ENCODE results near the gene IFT88.

Gene IFT88

DNA sequence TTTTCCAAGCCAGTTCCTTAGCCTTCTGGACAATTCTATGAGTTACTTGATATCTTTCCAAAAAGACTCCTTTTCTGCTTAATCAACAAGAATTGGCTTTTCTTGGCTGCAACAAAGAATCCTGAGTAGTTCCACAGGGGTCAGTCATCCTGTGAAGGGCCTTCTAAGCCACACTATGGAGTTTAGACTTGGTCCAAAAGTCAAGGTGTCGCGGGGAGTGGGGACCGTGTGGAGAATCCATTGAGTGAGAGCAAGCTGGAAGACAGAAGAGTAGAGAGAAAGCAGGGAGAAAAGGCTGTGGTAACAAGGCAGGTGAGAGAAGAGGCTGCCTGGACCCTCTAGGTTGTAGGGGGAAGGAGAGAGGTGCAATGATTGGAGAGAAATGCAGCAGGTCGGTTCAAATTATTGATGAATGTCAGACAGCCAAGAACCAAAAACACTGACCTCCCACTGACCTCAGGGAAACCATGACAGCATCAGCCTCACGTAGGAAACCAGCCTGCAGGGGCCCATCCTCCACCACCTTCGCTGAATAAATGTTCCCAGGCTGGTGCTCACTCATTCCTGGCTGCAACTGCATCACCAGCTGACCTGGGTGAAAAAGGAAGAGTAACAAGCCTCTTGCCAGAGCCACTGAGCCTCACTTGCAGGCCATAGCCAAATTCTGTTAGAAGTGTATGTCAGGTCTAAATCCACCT is 7.1 kb upstream of the IFT88 start:
- in situ Hi-C loops (cut with HindIII; ENCODE audit: low pct_ligation_motif_present, low pct_unique_long_range_greater_than_20kb, low sequenced_read_pairs): no loop called here
- no peak for DNase-seq

DNA sequence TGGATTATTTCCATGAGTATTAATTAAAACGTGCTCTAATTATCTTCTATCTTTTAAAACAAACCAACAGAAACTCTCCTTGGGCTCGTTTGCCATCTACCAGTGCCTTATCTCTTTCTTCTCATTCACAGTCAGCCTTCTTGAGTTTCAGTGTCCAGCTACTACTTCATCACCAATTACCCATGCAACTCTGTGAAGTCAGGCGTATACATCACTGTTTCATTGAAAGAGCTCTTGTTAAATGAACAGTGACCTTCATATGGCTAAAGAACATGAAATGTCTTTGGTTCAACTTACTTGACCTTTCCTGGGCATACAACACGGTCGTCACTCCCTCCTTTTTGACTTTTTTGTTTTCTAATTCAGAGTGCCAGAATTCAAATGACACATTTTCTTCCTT is 5.2 kb upstream of the IFT88 start:
- DNase-seq: no peak
- in situ Hi-C loops (cut with HindIII; ENCODE audit: low pct_ligation_motif_present, low pct_unique_long_range_greater_than_20kb, low sequenced_read_pairs): no loop called here

DNA sequence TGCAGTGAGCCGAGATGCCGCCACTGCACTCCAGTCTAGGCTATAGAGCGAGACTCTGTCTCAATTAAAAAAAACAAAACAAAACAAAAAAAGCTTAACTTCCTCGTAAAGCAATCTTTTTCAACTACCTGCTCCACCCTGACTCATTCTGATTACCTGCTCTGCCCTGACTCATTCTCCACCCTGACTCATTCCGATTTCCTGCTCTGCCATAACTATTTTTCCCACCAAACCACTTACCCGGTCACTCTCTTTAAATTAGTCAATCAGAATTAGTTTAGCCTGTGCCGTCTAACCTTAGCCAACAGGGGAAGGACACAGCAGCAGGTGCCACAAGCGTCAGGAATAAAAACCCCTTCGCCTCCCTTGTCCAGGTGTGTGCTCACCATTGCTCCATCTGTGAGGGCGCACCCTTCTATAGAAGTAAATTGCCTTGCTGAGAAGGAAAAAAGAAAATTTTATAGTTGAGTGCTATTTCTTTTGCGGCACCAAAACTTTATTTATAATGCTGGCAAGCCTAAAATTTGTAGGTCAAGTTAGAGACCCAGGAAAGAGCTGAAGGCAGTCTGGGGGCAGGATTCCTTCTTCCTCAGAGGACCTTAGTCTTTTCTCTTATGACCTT is 1.7 kb upstream of the IFT88 start:
- DNase-seq: no peak
- in situ Hi-C loops (cut with HindIII; ENCODE audit: low pct_ligation_motif_present, low pct_unique_long_range_greater_than_20kb, low sequenced_read_pairs): no loop called here

DNA sequence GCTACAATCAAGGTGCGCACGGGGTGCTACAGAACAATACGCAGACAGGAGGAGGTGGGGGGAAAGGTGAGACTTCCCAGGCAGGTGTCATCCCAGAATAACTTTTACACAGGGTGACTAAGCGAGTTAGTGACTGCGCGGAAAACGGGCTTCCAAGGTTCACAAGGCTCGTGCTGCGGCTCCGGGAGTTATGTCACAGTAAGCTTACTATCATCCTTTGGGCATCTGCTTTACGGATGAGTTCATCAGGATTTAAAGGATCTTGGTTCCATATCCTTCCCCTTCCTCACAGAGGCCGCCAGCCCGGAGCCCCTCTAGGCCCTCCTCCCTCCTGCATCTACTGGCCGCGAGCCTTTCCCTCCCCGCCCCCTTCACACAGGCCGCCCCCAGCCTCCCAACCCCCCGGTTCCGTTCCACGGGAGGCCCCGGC is 474 bp upstream of the IFT88 start:
- DNase-seq: peak; percentile 61
- in situ Hi-C loops (cut with HindIII; ENCODE audit: low pct_ligation_motif_present, low pct_unique_long_range_greater_than_20kb, low sequenced_read_pairs): no loop called here

DNA sequence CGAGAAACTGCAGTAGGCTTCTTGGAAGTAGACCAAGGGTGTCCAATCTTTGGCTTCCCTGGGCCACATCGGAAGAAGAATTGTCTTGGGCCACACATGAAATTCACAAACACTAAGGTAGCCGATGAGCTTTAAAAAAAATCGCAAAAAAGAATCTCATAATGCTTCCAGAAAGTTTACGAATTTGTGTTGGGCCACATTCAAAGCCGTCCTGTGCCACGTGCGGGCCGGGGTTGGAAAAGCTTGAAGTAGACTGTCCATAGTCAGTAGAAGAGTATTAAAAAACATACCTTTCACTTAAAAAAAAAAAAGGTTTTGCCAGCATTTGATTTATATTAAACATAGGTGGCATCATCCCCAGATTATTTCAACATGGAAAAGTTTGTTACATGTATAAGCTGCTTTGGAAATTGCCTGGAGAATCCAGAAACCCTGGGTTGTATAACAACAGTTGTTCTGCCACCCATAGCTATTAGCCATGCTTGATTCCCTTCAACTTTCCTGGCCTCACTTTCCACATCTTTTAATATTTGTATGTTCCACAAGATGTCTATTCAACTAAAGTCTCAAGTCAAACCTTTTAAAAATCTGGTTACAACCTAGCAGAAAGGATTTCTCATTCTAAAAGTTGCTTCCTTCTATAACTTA is 1.0 kb downstream of the IFT88 start:
- in situ Hi-C loops (cut with HindIII; ENCODE audit: low pct_ligation_motif_present, low pct_unique_long_range_greater_than_20kb, low sequenced_read_pairs): no loop called here
- DNase-seq: peak; percentile 9

DNA sequence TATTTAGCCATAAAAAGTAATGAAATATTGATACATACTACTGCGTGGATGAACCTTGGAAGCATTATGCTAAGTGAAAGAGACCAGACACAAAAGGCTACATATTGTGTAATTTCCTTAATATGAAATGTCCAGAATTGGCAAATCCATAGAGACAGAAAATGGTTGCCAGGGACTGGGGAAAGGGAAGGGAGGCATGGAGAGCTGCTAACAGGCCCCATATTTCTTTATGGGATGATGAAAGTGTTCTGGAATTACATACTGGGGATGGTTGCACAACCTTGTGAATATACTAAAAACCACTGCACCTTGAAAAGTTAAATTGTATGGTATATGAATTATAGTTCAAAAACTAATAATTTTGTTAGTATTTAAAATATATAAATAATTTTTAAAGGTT is 3.6 kb downstream of the IFT88 start:
- in situ Hi-C loops (cut with HindIII; ENCODE audit: low pct_ligation_motif_present, low pct_unique_long_range_greater_than_20kb, low sequenced_read_pairs): no loop called here
- no peak for DNase-seq

DNA sequence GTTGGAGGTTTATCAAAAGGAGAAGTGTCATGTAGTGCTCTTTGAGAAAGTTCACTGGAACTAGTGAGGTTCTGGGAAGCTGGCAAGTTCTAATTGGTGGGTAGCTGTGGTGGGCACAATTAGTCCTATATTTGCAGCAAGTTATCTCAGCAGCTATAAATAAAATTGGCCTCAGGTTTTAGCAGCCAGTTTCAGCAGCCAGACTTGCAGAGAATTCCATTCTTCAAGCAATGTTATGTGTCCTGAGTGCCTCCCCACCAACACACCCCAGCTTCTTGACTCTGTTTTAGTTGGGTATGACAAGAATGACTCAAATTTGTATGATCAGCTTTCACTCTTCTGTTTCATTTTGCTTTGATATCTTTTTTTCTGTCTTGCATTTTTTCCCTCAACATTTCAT is 4.7 kb downstream of the IFT88 start:
- in situ Hi-C loops (cut with HindIII; ENCODE audit: low pct_ligation_motif_present, low pct_unique_long_range_greater_than_20kb, low sequenced_read_pairs): no loop called here
- no peak for DNase-seq

DNA sequence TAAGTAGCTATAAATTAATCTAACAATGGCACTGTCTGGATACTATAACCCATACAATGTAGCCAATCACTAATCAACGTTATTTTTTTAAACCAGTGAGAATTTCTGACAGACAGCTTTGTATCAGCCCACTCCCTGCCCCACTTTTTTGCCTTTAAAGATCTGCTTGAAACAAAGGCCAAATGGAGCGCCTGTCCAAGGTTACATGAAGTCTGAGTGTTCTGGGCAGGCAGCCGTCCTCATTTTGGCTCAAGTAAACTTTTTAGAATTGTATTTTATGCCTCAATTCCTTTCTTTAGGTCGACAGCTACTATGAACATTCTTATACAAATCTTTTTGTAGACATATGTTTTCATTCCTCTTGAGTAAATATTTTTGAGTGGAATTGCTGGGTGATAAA is 6.2 kb downstream of the IFT88 start:
- in situ Hi-C loops (cut with HindIII; ENCODE audit: low pct_ligation_motif_present, low pct_unique_long_range_greater_than_20kb, low sequenced_read_pairs): no loop called here
- DNase-seq: no peak

DNA sequence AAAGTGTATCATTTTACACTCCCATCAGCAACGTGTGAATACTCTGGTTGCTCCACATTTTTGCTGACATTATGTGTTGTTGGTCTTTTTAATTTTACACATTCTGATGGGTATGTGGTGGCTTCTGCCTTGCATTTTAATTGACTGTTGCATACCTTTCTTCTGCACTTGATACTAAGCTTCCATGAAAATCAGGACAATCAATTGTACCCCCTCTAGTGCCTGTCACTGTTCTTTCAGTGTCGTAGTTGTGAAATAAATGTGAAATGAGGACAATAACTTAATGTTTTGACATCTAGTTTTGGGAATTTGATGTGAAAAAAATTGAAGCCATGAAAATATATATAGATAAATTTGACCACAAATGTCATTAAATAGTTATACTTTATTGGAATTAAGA is 6.7 kb downstream of the IFT88 start:
- in situ Hi-C loops (cut with HindIII; ENCODE audit: low pct_ligation_motif_present, low pct_unique_long_range_greater_than_20kb, low sequenced_read_pairs): no loop called here
- DNase-seq: no peak

DNA sequence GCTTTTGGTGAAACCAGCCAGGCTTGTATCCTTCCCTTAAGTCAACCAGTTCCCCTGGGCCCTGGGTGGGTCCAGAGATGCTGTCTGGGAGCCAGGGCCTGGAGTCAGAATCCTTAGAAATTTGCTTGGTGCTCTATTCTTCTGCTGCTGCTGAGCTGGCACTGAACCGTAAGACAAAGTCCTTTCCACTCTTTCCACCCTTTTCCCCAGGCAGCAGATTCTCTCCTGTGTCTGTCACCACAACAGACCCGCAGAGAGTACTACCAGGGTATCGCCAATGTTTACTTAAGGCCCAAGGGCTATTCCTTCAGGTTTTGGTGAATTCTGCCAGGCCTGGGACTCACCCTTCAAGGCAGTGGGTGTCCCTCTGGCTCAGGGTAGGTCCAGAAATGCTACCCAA is 12.2 kb downstream of the IFT88 start:
- no peak for DNase-seq
- in situ Hi-C loops (cut with HindIII; ENCODE audit: low pct_ligation_motif_present, low pct_unique_long_range_greater_than_20kb, low sequenced_read_pairs): no loop called here

DNA sequence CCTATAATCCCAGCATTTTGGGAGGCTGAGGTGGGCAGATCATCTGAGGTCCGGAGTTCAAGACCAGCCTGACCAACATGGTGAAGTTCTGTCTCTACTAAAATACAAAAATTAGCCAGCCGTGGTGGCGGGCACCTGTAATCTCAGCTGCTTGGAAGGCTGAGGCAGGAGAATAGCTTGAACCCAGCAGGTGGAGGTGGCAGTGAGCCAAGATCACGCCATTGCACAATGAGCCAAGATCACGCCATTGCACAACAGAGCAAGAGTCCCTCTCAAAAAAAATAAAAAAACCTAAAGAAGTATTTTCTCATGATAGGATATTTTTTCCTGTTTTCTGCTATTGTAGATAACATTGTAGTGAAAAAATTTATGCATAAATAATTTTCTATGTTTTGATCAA is 13.3 kb downstream of the IFT88 start:
- in situ Hi-C loops (cut with HindIII; ENCODE audit: low pct_ligation_motif_present, low pct_unique_long_range_greater_than_20kb, low sequenced_read_pairs): no loop called here
- no peak for DNase-seq

DNA sequence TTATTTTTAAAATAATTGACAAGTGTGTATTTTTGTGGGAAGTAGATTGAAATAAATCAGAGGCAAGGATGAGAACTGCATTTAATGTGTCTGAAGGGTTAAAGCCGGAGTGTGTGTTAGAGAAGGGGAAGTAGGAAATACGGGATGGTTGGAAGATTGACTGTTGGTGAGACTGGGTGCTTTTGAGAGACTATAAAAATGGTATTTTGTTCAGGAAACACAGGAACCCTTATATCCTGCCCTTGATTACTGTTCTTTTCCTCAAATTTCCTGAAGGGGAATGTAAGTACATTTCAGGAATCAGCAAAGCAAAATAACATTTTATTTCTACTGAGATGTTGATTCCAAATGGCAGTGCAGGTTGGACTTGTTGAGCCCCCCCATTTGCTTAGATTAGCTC is 15.1 kb downstream of the IFT88 start:
- in situ Hi-C loops (cut with HindIII; ENCODE audit: low pct_ligation_motif_present, low pct_unique_long_range_greater_than_20kb, low sequenced_read_pairs): no loop called here
- DNase-seq: no peak

DNA sequence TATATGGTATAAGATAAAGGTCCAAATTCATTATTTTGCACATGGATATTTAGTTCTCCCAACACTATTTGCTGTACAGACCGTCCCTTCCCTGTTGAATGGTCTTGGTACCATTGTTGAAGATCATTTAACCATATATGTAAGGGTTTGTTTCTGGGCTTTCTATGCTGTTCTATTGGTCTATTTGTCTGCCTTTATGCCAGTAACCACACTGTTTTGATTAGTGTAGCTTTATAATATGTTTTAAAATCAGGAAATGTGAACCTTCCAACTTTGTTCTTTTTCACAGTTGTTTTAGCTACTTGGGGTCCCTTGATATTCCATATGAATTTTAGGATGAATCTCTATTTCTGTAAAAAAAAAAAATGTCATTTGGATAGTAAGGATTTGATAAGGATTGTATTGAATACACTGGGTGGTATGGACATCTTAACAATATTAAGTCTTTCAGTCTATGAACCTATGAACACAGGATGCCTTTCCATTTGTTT is 16.9 kb downstream of the IFT88 start:
- in situ Hi-C loops (cut with HindIII; ENCODE audit: low pct_ligation_motif_present, low pct_unique_long_range_greater_than_20kb, low sequenced_read_pairs): no loop called here
- DNase-seq: no peak

DNA sequence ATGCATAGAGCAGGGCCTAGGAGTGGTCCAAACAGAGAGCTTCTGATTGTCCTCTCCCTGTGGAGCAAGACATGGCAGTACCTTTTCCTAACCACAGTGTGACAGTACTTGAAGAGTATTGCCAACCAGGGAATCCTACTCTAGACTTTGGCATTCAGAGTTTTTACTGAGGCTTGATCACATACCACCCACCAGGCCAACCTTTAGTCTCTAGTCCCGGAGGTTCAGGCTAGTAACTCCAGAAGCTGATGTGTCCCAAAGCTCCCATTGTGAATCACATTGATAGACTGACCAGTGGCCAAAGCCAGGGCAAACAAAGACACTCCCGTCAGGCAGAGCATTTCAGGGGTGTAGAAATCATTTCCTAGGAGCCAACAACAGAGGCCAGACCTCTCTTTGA is 18.4 kb downstream of the IFT88 start:
- in situ Hi-C loops (cut with HindIII; ENCODE audit: low pct_ligation_motif_present, low pct_unique_long_range_greater_than_20kb, low sequenced_read_pairs): no loop called here
- DNase-seq: no peak

DNA sequence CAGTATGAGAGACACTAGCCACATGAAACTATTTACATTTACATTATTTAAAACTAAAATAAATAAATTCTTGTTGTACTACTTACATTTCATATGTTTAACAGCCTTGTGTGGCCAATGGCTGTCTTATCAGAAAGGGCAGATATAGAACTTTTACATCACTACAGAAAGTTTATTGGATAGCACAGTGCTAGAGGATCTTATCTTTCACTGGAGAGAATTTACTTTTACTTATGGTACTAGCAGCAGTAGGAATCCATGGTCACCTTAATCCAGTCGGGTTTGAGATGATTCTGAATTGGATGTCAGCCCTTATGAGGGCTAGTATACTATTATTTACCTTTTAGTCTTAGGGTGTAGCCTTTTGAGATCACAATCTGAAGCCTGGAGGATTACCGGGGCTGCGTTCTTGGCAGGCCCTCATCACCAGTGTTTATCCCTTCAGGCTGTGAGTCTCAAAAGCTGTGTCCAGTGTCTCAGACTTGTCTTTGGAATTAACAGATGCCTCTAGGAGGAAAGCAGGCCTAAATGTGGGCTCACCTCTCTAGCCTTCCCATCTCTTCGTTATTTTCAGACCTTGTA is 21.7 kb downstream of the IFT88 start:
- no peak for DNase-seq
- in situ Hi-C loops (cut with HindIII; ENCODE audit: low pct_ligation_motif_present, low pct_unique_long_range_greater_than_20kb, low sequenced_read_pairs): no loop called here

DNA sequence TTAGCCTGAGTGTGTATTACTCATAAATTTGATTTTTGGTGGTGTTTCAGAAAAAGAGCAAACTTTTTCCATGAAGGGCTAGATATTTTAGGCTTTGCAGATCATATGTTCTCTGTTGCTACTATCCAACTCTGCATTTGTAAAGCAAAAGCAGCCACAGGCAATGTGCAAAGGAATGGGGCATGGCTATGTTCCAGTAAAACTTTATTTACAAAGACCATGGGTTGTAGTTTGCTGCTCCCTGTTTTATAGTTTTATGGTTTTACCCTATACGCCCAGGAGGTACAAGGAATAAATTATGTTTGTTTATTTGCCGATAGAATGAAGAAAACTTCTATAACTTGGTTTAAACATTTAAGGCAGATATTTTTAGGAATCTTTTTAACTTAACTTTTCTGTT is 23.6 kb downstream of the IFT88 start:
- in situ Hi-C loops (cut with HindIII; ENCODE audit: low pct_ligation_motif_present, low pct_unique_long_range_greater_than_20kb, low sequenced_read_pairs): no loop called here
- no peak for DNase-seq

DNA sequence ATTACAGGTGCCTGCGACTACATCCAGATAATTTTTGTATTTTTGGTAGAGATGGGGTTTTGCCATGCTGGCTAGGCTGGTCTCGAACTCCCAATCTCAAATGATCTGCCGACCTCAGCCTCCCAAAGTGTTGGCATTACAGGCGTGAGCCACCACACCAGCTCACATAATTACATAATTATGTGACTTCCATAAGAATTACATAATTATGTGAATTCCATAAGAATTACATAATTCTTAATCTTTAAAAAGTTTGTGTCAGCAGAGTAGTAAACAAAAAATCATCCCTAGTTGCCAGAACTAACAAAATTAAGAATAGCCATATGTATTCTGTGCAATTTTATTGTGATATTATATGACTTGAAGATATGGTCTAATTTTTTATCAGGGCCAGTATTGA is 25.6 kb downstream of the IFT88 start:
- in situ Hi-C loops (cut with HindIII; ENCODE audit: low pct_ligation_motif_present, low pct_unique_long_range_greater_than_20kb, low sequenced_read_pairs): no loop called here

DNA sequence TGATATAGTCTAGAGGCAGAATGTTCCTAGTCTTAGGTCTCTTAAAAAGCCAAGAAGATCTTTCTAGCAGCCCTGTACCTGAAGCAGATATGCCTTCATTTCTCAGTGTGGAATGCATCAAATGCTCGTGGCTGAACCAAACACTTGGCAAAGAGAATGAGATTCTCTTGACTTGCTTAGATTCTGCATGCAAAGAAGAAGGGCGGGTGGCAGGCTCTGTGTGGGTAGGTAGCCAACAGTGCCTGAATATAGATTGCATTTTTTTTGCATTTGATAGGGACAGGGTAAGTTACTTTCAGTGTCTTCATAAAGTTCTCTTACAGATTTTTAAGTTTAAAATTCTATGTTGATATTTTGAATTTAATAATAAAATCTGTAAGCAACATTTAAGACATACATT is 27.3 kb downstream of the IFT88 start:
- in situ Hi-C loops (cut with HindIII; ENCODE audit: low pct_ligation_motif_present, low pct_unique_long_range_greater_than_20kb, low sequenced_read_pairs): no loop called here
- DNase-seq: no peak

More for the DNA sequence above, 25.6 kb downstream of the IFT88 start:
- DNase-seq: no peak

DNA sequence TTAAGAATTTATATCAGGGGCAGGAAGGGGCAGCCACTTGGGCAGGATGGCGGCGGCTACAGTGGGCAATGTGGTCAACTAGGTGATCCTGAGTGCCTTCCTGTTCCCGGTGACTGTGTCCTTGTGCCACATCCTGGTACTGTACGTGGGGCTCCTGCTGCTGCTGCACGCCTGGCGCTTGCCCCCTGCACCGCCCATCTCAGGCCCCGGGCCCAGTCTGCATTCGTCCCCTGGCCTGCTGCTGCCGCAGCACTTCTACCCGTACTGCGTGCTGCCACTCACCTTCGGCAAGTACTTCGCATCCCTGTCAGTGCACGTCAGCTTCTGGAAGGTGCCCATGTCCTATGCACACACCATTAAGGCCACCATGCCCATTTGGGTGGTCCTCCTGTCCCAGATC is 40.1 kb downstream of the IFT88 start:
- in situ Hi-C loops (cut with HindIII; ENCODE audit: low pct_ligation_motif_present, low pct_unique_long_range_greater_than_20kb, low sequenced_read_pairs): no loop called here

More for the DNA sequence above, 40.1 kb downstream of the IFT88 start:
- no peak for DNase-seq
